Panc1 (cell line): ENCODE results near the gene KCNQ2. TPM values are rescaled to one million over a fixed set of nuclear protein-coding genes. Genes with fewer than 3 reads are reported as not detected.

ENCODE experiments used
- ATAC-seq: fragments of 200-7000 bp; cut with Tn5 transposase; 2 replicates; pipeline ENCODE4 v1.9.1; 2020; ENCODE audit warnings: mild to moderate bottlenecking, moderate library complexity
- BruUV-seq: library from RNA; stranded (reverse); fragments of 400-500 nt; replicated peaks from 2 replicates; lab custom pipeline; 2021; lab: Mats Ljungman, UMichigan
- CTCF ChIA-PET: fragments of 300-600 bp; sonication (Branson Sonifier 250); formaldehyde crosslinking; loops from one replicate; lab custom pipeline; 2022; ENCODE audit warnings: antibody characterized with exemption; lab: Charles Lee
- POLR2A ChIA-PET: fragments of 300-600 bp; sonication (Branson Sonifier 250); formaldehyde crosslinking; loops from one replicate; lab custom pipeline; 2022; ENCODE audit warnings: antibody characterized with exemption; lab: Charles Lee
- DNase-seq: peaks from one replicate; pipeline ENCODE4 v3.0.0-alpha.2; 2010; ENCODE audit warnings: low read depth, low spot score
- H3K27ac ChIP-seq: 2 replicates; pipeline ENCODE4 v1.5.1; 2011; ENCODE audit warnings: mild to moderate bottlenecking, low read length, inconsistent platforms
- H3K27me3 ChIP-seq: fragments of 200-500 bp; sonication (Bioruptor generic); 2 replicates; pipeline ENCODE4 v1.6.0; 2014; ENCODE audit warnings: low read length, inconsistent platforms; ENCODE audit not compliant: control insufficient read depth, insufficient read depth
- H3K36me3 ChIP-seq: fragments of 200-500 bp; sonication (Bioruptor generic); 2 replicates; pipeline ENCODE4 v1.5.1; 2014; ENCODE audit warnings: inconsistent platforms, mild to moderate bottlenecking, low read length, moderate library complexity; ENCODE audit not compliant: control insufficient read depth, insufficient read depth
- H3K4me1 ChIP-seq: 2 replicates; pipeline ENCODE4 v1.5.1; 2011; ENCODE audit warnings: inconsistent platforms, mild to moderate bottlenecking, low read length, moderate library complexity; ENCODE audit not compliant: control insufficient read depth, insufficient read depth
- H3K4me3 ChIP-seq, 2 experiments: 2 replicates each; pipeline ENCODE4 v1.5.1; 2011 to 2012; ENCODE audit warnings: low read depth in 2 of 2, low read length in 2 of 2, mild to moderate bottlenecking in 2 of 2, inconsistent platforms in 1 of 2, moderate library complexity in 1 of 2
- H3K9me3 ChIP-seq: fragments of 200-500 bp; sonication (Bioruptor generic); 2 replicates; pipeline ENCODE4 v1.5.1; 2014; ENCODE audit warnings: low read depth, mild to moderate bottlenecking, inconsistent platforms, low read length, moderate library complexity; ENCODE audit not compliant: control insufficient read depth, insufficient read depth
- POLR2AphosphoS5 ChIP-seq: IDR thresholded peaks from 2 replicates; pipeline ENCODE4 v1.6.1; 2012; ENCODE audit warnings: mild to moderate bottlenecking, low read depth, low read length, moderate library complexity
- SIN3A ChIP-seq: IDR thresholded peaks from 2 replicates; pipeline ENCODE4 v1.6.1; 2012; ENCODE audit warnings: low read depth, mild to moderate bottlenecking, low read length, moderate library complexity, borderline replicate concordance; ENCODE audit not compliant: insufficient read depth
- TCF7L2 ChIP-seq: IDR thresholded peaks from 2 replicates; pipeline ENCODE4 v1.6.1; 2011; ENCODE audit warnings: mild to moderate bottlenecking, low read depth, low read length, inconsistent platforms
- in situ Hi-C: cut with HindIII; loops from 2 replicates; pipeline ENCODE4 v1.10.0; 2016; ENCODE audit warnings: low sequenced_read_pairs, low pct_unique_long_range_greater_than_20kb
- intact Hi-C: fragments of 100-400 bp; cut with micrococcal nuclease; formaldehyde crosslinking; loops from one replicate; pipeline ENCODE4 v1.10.0; 2022; ENCODE audit not compliant: unreplicated experiment
- total RNA-seq: library from RNA; stranded (reverse); gene quantifications from one replicate; pipeline ENCODE4 v1.2.1, GENCODE V29; 2021; ENCODE audit not compliant: unreplicated experiment
- TF ChIP-seq, protein P1 (sequence below), 2 experiments: IDR thresholded peaks; 2 replicates each; pipeline ENCODE4 v1.6.1; 2011 to 2012; ENCODE audit warnings: low read depth in 2 of 2, control low read depth in 1 of 2, low read length in 1 of 2, mild to moderate bottlenecking in 1 of 2, moderate library complexity in 1 of 2; ENCODE audit not compliant: insufficient read depth in 1 of 2
- TF ChIP-seq, protein P2 (sequence below): fragments of 450-650 bp; IDR thresholded peaks from 2 replicates; pipeline ENCODE4 v1.5.1; 2017; ENCODE audit warnings: mild to moderate bottlenecking

KCNQ2 gene
- total RNA-seq, 1 experiment from 2014 or later = 19.4 TPM

DNA sequence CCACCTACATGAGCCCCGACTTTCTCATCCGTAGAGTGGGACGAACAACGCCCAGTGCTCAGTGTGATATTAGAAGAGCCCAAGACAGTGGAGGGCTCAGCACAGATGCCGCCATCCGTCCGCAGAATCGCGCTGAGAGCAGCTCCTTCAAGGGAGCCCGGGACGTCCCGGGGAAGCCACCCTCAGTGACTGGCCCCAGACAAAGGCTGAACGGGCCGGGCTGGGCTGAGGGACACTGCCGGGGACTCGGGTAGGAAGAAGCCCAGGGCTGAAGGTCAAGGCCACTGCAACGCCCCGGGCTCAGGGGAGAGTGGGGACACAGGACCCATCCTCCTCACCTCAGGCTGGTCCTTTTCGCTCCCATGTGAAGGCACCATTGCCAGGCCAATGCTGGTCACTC lies 98.5 kb downstream of the KCNQ2 start:
- H3K4me1 ChIP-seq = no peaks in the 10 kb centered on the region; the same call in 1 of the 2 replicates
- H3K27ac ChIP-seq = no peak overlapping the region
- no peaks in the 10 kb centered on the region for H3K27me3 ChIP-seq
- no TSS peak for BruUV-seq
- TF ChIP-seq, protein P1, sequence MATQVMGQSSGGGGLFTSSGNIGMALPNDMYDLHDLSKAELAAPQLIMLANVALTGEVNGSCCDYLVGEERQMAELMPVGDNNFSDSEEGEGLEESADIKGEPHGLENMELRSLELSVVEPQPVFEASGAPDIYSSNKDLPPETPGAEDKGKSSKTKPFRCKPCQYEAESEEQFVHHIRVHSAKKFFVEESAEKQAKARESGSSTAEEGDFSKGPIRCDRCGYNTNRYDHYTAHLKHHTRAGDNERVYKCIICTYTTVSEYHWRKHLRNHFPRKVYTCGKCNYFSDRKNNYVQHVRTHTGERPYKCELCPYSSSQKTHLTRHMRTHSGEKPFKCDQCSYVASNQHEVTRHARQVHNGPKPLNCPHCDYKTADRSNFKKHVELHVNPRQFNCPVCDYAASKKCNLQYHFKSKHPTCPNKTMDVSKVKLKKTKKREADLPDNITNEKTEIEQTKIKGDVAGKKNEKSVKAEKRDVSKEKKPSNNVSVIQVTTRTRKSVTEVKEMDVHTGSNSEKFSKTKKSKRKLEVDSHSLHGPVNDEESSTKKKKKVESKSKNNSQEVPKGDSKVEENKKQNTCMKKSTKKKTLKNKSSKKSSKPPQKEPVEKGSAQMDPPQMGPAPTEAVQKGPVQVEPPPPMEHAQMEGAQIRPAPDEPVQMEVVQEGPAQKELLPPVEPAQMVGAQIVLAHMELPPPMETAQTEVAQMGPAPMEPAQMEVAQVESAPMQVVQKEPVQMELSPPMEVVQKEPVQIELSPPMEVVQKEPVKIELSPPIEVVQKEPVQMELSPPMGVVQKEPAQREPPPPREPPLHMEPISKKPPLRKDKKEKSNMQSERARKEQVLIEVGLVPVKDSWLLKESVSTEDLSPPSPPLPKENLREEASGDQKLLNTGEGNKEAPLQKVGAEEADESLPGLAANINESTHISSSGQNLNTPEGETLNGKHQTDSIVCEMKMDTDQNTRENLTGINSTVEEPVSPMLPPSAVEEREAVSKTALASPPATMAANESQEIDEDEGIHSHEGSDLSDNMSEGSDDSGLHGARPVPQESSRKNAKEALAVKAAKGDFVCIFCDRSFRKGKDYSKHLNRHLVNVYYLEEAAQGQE (IDR thresholded peaks at IDR 0.05; ENCODE audit: insufficient read depth in 1 of 2, low read depth in 2 of 2, low read length in 1 of 2) = no peak
- TF ChIP-seq, protein P2, sequence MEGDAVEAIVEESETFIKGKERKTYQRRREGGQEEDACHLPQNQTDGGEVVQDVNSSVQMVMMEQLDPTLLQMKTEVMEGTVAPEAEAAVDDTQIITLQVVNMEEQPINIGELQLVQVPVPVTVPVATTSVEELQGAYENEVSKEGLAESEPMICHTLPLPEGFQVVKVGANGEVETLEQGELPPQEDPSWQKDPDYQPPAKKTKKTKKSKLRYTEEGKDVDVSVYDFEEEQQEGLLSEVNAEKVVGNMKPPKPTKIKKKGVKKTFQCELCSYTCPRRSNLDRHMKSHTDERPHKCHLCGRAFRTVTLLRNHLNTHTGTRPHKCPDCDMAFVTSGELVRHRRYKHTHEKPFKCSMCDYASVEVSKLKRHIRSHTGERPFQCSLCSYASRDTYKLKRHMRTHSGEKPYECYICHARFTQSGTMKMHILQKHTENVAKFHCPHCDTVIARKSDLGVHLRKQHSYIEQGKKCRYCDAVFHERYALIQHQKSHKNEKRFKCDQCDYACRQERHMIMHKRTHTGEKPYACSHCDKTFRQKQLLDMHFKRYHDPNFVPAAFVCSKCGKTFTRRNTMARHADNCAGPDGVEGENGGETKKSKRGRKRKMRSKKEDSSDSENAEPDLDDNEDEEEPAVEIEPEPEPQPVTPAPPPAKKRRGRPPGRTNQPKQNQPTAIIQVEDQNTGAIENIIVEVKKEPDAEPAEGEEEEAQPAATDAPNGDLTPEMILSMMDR = no peak
- TF ChIP-seq POLR2AphosphoS5 (no peak), SIN3A (no peak), TCF7L2 (no peak)
- ATAC-seq = no peak
- H3K36me3 ChIP-seq = no peaks in the 10 kb centered on the region
- intact Hi-C loops = no loop called here
- no peaks in the 10 kb centered on the region for H3K9me3 ChIP-seq
- in situ Hi-C loops = no loop called here
- H3K4me3 ChIP-seq = no peak overlapping the region
- DNase-seq = no peak
- CTCF ChIA-PET = no interaction called here
- POLR2A ChIA-PET = interaction anchor here (0.5 kb wide), 1 partner anchor 139 kb away, joined by 8 read pairs; no protein-coding TSS in a partner anchor

DNA sequence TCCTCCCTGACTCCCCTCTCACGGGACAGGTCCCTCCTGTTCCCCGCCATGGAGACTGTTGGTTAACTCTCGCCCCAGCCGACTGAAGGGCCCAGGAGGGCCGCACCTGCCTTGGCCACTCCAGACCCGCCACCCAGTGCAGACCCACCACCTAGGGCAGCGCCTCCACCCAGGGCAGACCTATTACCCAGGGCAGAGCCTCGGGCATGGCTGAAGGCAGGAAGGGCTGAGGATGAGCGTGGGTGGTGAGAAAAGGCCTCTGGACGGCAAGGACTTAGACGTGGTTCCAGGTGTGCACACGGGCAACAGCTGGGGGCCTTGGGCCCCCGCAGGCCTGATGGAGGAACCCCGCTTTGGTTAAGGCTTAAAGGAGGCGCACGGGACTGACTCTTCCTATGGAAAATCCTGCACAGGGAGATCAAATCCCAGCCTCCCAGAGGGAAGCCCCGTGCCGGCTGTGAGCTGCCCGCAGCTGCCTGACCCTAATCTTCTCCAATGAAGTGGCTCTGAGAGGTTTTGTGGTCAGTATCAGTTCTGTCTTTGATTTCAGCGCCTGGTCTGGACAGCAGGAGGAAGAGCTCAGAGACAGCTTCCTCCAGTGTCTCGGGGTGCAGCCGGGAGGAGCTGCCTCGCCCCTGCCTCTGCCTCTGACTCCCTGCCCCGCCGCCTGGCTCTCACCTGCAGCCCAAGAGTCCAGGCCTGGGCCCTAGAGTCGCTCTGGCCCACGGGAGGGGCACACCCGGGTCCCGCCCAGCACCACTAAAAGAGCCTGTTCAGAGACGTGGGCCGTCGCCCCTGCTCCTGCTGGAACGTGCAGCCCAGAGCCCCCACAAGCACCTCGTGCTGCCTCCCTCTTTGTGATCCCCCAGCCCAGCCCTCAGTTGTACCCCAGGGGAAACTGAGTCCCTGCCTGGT lies 99.2 kb downstream of the KCNQ2 start:
- TF ChIP-seq TCF7L2 (no peak), POLR2AphosphoS5 (no peak), SIN3A (no peak)
- TF ChIP-seq, protein P1 (IDR thresholded peaks at IDR 0.05; ENCODE audit: insufficient read depth in 1 of 2, low read depth in 2 of 2, low read length in 1 of 2) = no peak
- TF ChIP-seq, protein P2 = no peak
- no peak overlapping the region for H3K4me3 ChIP-seq
- DNase-seq (no peak), ATAC-seq (no peak)
- no peak overlapping the region for H3K27ac ChIP-seq
- no peaks in the 10 kb centered on the region for H3K36me3 ChIP-seq
- H3K9me3 ChIP-seq = no peaks in the 10 kb centered on the region
- intact Hi-C loops (no loop called here), in situ Hi-C loops (no loop called here)
- CTCF ChIA-PET = no interaction called here
- H3K27me3 ChIP-seq = no peaks in the 10 kb centered on the region
- POLR2A ChIA-PET = interaction anchor here (0.5 kb wide), 1 partner anchor 139 kb away, joined by 8 read pairs; no protein-coding TSS in a partner anchor
- BruUV-seq = no TSS peak
- H3K4me1 ChIP-seq = no peaks in the 10 kb centered on the region; the same call in 1 of the 2 replicates
